GM12873 (cell line): Measurements from ENCODE around the gene ACTR2.

ENCODE experiments used
- TF ChIP-seq, protein P1 (sequence below): IDR thresholded peaks from 2 replicates; pipeline ENCODE4 v1.5.1; 2012; ENCODE audit warnings: low read depth, mild to moderate bottlenecking, moderate library complexity, low read length, control low read depth; ENCODE audit not compliant: insufficient read depth; ENCODE audit errors: missing control alignments

Gene ACTR2

DNA sequence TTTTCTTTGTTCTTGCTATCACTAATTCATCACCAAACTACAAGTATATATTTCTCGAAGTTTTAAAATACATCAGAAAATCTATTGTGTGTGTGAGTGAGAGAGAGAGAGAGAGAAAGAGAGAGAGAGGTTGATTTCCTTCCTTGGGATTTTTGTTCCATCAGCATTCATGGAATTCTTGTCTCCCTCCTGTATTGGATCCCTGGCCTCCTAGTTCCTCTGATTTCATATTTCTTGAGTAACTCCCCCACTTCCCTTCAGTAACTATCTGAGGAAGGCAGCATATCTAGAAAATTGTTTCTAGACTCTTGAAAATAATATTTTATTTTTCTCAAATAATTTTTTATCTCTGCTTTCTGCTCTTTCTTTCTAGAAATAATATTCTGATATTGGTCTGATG is 13.3 kb upstream of the ACTR2 start:
- TF ChIP-seq, protein P1, sequence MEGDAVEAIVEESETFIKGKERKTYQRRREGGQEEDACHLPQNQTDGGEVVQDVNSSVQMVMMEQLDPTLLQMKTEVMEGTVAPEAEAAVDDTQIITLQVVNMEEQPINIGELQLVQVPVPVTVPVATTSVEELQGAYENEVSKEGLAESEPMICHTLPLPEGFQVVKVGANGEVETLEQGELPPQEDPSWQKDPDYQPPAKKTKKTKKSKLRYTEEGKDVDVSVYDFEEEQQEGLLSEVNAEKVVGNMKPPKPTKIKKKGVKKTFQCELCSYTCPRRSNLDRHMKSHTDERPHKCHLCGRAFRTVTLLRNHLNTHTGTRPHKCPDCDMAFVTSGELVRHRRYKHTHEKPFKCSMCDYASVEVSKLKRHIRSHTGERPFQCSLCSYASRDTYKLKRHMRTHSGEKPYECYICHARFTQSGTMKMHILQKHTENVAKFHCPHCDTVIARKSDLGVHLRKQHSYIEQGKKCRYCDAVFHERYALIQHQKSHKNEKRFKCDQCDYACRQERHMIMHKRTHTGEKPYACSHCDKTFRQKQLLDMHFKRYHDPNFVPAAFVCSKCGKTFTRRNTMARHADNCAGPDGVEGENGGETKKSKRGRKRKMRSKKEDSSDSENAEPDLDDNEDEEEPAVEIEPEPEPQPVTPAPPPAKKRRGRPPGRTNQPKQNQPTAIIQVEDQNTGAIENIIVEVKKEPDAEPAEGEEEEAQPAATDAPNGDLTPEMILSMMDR = no peak

DNA sequence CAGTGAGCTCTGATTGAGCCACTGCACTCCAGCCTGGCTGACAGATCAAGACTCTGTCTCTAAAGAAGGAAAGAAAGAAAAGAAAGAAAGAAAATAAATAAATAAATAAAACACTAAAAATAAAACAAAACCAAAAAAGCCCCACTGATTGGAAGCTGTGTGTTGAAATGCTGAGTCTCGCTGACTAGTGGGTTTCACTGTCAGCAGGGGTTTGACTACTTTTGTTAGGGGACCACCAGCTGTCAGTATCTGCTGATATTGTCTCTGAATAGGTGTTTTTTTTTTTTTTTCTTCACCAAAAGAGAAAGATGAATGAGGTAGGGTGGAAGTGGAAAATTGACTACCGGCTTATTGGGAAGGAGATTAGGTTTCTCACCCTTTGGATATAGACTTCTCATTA is 12.8 kb upstream of the ACTR2 start:
- TF ChIP-seq, protein P1 = no peak

DNA sequence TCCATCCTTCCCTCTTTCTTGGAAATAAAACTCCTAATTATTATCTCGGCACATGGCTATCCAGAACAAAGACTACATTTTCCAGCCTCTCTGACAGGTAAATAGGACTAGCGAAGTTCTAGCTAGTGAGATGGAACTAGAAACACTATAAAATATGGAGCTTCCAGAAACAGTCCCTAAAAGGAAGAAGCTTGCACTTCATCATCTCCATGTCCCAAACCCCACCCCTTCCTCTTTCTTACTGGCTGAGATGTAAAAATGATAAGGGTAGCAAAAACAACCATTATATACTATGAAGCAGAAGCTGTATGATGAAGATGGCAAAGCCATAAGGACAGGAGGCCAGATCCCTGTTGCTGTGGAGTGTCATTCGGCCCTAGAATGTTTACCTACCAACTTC is 11.7 kb upstream of the ACTR2 start:
- TF ChIP-seq, protein P1 = no peak

DNA sequence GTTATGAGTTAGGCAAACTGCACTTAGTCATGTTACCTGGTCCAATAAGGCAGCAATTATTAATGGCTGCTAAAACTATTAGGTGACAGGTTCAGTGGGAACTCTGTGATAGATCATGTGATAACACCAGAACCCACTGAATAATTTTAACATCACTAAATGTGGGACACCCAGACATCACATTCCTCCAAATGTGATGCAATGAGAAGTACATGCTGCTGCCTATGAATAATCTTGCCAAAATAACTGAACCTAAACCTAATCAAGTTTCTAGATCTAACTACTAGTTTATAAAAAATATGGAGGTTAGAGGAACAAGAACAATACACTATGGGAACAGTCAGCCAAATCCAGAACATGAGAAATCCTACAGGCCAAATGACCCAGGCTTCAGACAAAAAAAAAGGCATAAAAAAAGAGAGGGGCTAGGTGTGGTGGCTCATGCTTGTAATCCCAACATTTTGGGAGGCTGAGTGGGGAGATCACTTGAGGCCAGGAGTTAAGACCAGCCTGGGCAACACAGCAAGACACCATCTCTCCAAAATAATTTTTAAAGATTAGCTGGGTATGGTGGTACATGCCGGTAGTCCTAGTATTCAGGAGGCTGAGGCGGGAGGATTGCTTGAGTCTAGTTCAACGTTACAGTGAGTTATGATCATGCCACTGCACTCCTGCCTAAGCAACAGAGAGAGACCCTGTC is 7.0 kb upstream of the ACTR2 start:
- TF ChIP-seq, protein P1 = no peak

DNA sequence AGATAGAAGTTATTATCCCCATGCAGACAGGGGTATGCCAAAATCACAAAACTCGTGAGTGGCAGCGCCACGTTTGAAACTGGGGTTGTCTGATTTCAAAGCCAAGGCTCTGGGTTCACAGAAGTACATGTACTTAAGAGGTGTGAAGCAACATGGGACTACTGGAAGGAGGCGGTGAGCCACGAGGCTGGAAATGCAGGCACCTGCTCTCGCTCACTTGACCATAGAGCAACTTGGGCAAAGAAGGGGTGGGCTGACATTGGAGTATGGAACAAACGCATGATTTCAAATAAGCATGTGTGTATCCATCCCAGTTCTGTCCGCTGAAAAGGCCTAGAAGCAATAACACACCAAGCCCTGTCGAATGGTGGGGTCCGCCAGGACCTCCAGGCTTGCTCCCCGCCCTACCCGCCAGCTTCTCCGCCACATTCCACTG is 593 bp upstream of the ACTR2 start:
- TF ChIP-seq, protein P1 = no peak

DNA sequence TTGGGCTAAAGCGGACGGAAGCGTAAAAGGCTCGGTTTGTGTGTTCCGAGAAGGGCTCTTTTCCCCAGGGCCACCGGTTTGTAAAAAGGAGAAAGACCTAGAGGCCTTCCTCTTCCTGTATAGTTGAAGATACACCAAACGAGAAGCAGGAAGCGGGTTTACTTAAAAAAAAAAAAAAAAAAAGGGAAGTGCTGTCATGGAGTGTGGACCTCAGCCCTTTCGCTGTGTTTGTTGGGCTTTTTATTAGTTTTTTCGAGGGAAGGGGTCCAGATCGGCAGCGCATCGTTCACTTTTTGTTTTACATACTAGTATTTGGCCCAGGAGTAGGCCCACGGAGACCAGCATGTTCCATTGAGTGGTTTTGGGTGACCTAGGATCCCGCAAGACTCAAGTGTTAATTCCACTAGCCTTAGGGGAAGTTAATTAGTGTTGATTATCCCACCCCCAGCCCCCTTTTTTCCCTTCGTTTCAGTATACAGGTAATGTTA is 676 bp downstream of the ACTR2 start:
- TF ChIP-seq, protein P1 = no peak

DNA sequence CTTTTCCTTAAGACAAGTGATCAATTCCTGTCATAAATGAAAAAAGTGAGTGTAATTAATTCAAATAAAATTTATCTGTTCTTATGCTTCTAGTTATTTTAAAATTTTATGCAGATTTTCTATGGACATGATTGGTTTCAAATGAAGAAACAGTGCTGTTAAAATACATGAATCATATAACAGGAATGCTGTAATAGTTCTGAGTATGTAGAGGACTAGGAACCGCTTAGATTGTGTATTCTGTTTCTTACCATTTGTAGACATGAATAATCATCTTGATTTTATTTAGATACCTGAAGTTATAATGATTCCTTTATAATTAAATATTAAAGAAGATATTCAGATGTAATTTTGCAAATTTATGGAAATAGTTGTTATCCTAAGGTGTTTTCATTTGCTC is 3.5 kb downstream of the ACTR2 start:
- TF ChIP-seq, protein P1 = no peak
